ENCODE measurements around the gene LBP.

DNA sequence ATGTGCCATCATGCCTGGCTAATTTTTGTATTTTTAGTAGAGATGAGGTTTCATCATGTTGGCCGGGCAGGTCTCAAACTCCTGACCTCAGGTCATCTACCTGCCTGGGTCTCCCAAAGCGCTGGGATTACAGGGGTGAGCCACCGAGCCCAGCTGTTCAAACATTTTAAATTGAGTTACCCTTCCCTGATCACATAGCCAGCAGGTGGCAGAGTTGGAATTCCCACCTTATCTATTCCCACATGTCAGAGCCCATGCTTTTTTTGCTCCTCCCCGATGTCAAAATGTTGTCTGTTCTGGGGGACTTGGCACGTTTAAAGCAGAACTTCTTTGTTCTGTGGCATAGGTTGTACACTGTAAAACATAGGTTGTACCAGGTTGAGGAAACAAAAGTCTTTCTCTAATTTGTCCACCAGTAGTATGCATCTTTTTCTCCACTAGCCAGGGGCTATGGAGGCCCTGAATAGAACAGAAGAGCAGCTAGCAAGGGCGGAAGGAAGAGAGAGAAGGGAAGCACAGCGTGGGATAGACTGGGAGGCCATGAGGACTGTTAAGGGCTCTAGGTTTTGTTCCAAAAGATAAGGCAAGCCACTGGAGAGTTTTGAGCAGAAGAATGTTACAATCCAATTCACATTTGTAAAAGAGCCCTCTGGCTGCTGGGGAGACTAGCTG is 7.3 kb upstream of the LBP start:
- no peak for TF ChIP-seq POLR2AphosphoS5 (IDR thresholded peaks at IDR 0.05)
- TF ChIP-seq CTCF (IDR thresholded peaks at IDR 0.05 in 8 of 11, conservative IDR thresholded peaks at IDR 0.05 in 3 of 11) = no peak

Data from spleen (tissue), 7 donors.